DND-41 (cell line): ENCODE data around the gene DACH1.

Experiments
- ATAC-seq: fragments of 200-7000 bp; cut with Tn5 transposase; 3 replicates; pipeline ENCODE4 v1.9.1; 2021; ENCODE audit warnings: low read depth; ENCODE audit not compliant: insufficient read depth
- DNase-seq: peaks from one replicate; pipeline ENCODE4 v3.0.0-alpha.2; 2020
- H2AFZ ChIP-seq: 2 replicates; pipeline ENCODE4 v1.6.0; 2012; ENCODE audit warnings: low read depth, low read length
- H3K27ac ChIP-seq: 2 replicates; pipeline ENCODE4 v1.5.1; 2012; ENCODE audit warnings: low read length, inconsistent platforms
- H3K27me3 ChIP-seq: fragments of 200-600 bp; sonication (generic); 2 replicates; pipeline ENCODE4 v1.6.0; 2012; ENCODE audit warnings: low read length, mild to moderate bottlenecking, inconsistent platforms; ENCODE audit not compliant: insufficient read depth, poor library complexity
- H3K36me3 ChIP-seq: 2 replicates; pipeline ENCODE4 v1.5.1; 2012; ENCODE audit warnings: low read length, inconsistent platforms; ENCODE audit not compliant: insufficient read depth
- H3K4me1 ChIP-seq: 2 replicates; pipeline ENCODE4 v1.5.1; 2012; ENCODE audit warnings: mild to moderate bottlenecking, low read length; ENCODE audit not compliant: insufficient read depth
- H3K4me2 ChIP-seq: 2 replicates; pipeline ENCODE4 v1.6.0; 2012; ENCODE audit warnings: mild to moderate bottlenecking, moderate library complexity, low read length, inconsistent platforms; ENCODE audit not compliant: insufficient read depth
- H3K4me3 ChIP-seq, 2 experiments: fragments of 200-600 bp in 1 of 2; shearing (Covaris generic) in 1 of 2; 2 replicates each; pipeline ENCODE4 v1.5.1; 2012 to 2016; ENCODE audit warnings: inconsistent platforms in 2 of 2, low read length in 2 of 2, mild to moderate bottlenecking in 2 of 2, low read depth in 1 of 2, moderate library complexity in 1 of 2
- H3K79me2 ChIP-seq: 2 replicates; pipeline ENCODE4 v1.6.0; 2012; ENCODE audit warnings: low read length, inconsistent platforms; ENCODE audit not compliant: insufficient read depth
- H3K9ac ChIP-seq: 2 replicates; pipeline ENCODE4 v1.6.0; 2012; ENCODE audit warnings: low read depth, mild to moderate bottlenecking, inconsistent platforms, low read length, moderate library complexity
- H3K9me3 ChIP-seq: 2 replicates; pipeline ENCODE4 v1.5.1; 2012; ENCODE audit warnings: low read length, moderate library complexity, mild to moderate bottlenecking, inconsistent platforms; ENCODE audit not compliant: insufficient read depth, severe bottlenecking
- H4K20me1 ChIP-seq: 2 replicates; pipeline ENCODE4 v1.6.0; 2012; ENCODE audit warnings: low read length; ENCODE audit not compliant: insufficient read depth
- CTCF ChIP-seq: IDR thresholded peaks from 2 replicates; pipeline ENCODE4 v1.5.1; 2012; ENCODE audit warnings: borderline replicate concordance, low read length, moderate library complexity, mild to moderate bottlenecking; ENCODE audit not compliant: poor library complexity, severe bottlenecking; ENCODE audit errors: extremely low read depth
- EZH2 ChIP-seq: IDR thresholded peaks from 3 replicates; pipeline ENCODE4 v1.6.1; 2012; ENCODE audit warnings: borderline replicate concordance, low read depth, mild to moderate bottlenecking, moderate library complexity, low read length, inconsistent platforms; ENCODE audit not compliant: severe bottlenecking

The DACH1 gene

DNA sequence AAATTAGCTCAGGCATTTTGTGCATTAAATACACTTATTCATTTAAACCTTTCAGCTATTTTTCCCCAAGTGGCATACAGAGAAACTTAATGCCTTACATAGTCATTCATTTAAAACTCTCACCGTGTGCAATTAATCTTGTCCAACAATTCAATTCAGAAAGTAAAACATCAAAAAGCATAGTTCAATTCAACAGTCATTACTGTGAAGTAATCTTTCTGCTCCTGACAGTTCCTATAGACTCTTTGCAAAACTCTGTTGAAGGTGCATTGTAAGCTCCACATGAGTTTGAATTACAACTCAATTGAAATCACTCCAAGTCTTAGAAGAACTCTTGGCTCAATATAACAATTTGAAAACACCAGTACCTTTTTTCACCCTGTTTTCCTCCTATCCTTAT lies 228.3 kb downstream of the DACH1 start:
- no peak overlapping the region for H3K4me3 ChIP-seq
- H3K36me3 ChIP-seq, result no peaks in the 10 kb centered on the region
- TF ChIP-seq CTCF, result no peak
- DNase-seq (no peak), ATAC-seq (no peak)
- no peaks in the 10 kb centered on the region for H3K79me2 ChIP-seq
- no peak overlapping the region for H3K9ac ChIP-seq
- no peak overlapping the region for H2AFZ ChIP-seq
- H3K4me2 ChIP-seq, result no peak overlapping the region
- H3K27me3 ChIP-seq, result no peaks in the 10 kb centered on the region
- H4K20me1 ChIP-seq, result no peaks in the 10 kb centered on the region
- no peaks in the 10 kb centered on the region for H3K4me1 ChIP-seq
- no peak overlapping the region for H3K27ac ChIP-seq
- H3K9me3 ChIP-seq, result no peaks in the 10 kb centered on the region

DNA sequence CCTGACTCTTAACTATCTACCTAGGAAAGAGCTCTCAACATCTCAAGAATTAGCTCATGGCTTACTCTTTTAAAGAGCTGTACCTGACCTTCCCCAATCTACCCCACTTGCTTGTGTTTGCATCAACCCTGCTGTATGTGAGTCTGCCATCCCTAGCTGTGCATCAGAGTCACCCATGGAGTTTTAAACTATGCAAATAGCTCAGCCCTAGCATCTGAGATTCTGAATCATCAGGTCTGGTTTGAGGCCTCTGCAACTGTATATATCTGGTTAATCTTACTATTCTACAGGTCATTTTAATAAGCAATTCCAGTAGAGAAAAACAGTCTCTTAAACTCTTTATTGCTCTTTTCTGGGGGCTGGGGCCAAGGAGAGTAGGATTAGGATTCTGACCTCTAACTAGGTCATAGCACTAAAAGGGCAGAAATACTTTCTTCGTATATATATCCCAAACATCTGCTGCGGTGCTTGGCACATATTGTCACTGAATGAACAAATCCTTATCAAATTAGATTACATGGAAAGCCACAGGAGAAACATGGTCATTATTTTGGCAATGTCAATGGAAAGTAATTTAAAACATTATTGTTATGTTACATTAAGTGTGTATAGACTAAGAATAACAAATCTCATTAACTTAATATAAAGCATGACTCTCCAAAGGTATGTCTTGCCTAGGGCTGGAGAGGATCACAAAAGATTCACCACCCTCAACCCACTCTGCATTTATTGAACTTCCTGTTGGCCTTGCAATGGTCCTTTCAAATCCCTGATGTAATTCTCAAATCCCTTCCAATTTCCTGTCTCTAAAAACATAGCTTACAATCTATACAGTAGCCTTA lies 232.2 kb downstream of the DACH1 start:
- ATAC-seq (no peak), DNase-seq (no peak)
- Histone ChIP-seq H3K27ac (no peak overlapping the region), H4K20me1 (no peaks in the 10 kb centered on the region), H3K4me1 (no peaks in the 10 kb centered on the region), H3K27me3 (no peaks in the 10 kb centered on the region), H3K36me3 (no peaks in the 10 kb centered on the region), H3K4me2 (no peak overlapping the region), H3K9ac (no peak overlapping the region), H3K9me3 (no peaks in the 10 kb centered on the region), H3K4me3 (no peak overlapping the region), H2AFZ (no peak overlapping the region), H3K79me2 (no peaks in the 10 kb centered on the region)
- TF ChIP-seq CTCF (no peak), EZH2 (no peak)

DNA sequence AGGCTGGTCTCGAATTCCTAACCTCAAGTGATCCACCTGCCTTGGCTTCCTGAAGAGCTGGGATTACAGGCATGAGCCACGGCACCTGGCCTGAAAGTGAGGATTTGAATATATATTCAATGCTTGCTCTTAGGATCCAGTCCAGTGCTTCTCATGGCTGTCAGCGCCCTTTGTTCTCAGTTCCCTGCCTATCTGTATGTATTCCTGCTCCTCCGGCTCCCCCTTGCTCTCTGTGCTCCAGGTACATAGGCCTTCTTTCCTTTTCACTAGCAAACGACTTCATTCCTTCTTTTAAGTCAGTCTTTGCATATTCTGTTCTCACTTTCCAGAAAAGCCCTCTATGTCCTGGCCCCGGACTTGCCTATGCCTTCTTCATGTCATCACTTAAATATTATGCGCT lies 232.8 kb downstream of the DACH1 start:
- TF ChIP-seq EZH2, result no peak
- TF ChIP-seq CTCF, result no peak
- DNase-seq (no peak), ATAC-seq (no peak)
- Histone ChIP-seq H4K20me1 (no peaks in the 10 kb centered on the region), H3K4me2 (no peak overlapping the region), H3K4me3 (no peak overlapping the region), H3K9ac (no peak overlapping the region), H3K4me1 (no peaks in the 10 kb centered on the region), H3K79me2 (no peaks in the 10 kb centered on the region), H3K9me3 (no peaks in the 10 kb centered on the region), H3K27me3 (no peaks in the 10 kb centered on the region), H3K27ac (no peak overlapping the region), H3K36me3 (no peaks in the 10 kb centered on the region), H2AFZ (no peak overlapping the region)
